ENCODE measurements around the gene KRT6A. TPM values are rescaled to one million over a fixed set of nuclear protein-coding genes. Genes with fewer than 3 reads are reported as not detected.

Gene KRT6A
- total RNA-seq, 1 donor from 2014 or later, result not detected

- no peak for DNase-seq (ENCODE audit: low spot score)
- H3K36me3 Mint-ChIP-seq, result no peaks in the 10 kb centered on the region
These were observed 32.8 kb upstream of the KRT6A start for GRCh38 chr12:52525661-52526499.

GRCh38 chr12:52524898-52525591 lies 32.0 kb upstream of the KRT6A start:
- Mint-ChIP-seq H3K9me3 (no peaks in the 10 kb centered on the region), H3K27me3 (ENCODE audit: insufficient read depth, low read depth) (peaks cover 12% of the 10 kb centered on the region), H3K4me3 (no peak overlapping the region), H3K36me3 (no peaks in the 10 kb centered on the region), H3K4me1 (peaks cover 6% of the 10 kb centered on the region), H3K27ac (no peak overlapping the region)
- Histone ChIP-seq H3K27ac (no peak overlapping the region), H3K9me3 (ENCODE audit: low read depth) (no peaks in the 10 kb centered on the region), H3K4me1 (no peaks in the 10 kb centered on the region), H3F3A (ENCODE audit: low read depth) (no peaks in the 10 kb centered on the region), H3K9ac (no peak overlapping the region), H3K4me3 (no peak overlapping the region), H3K36me3 (no peaks in the 10 kb centered on the region), H2AFZ (replicated peaks) (no peak overlapping the region), H4K20me1 (ENCODE audit: low read depth) (no peaks in the 10 kb centered on the region), H3K4me2 (no peak overlapping the region), H3K27me3 (no peaks in the 10 kb centered on the region), H3K79me2 (ENCODE audit: low read depth) (no peaks in the 10 kb centered on the region)
- TF ChIP-seq EZH2 (IDR thresholded peaks at IDR 0.05), result no peak
- no peak for DNase-seq (ENCODE audit: low spot score)

More at GRCh38 chr12:52525661-52526499, 32.8 kb upstream of the KRT6A start:
- no peaks in the 10 kb centered on the region for H4K20me1 ChIP-seq (ENCODE audit: low read depth)
- no peaks in the 10 kb centered on the region for H3F3A ChIP-seq (ENCODE audit: low read depth)
- TF ChIP-seq EZH2 (IDR thresholded peaks at IDR 0.05) (no peak), EZH2phosphoT487 (IDR thresholded peaks at IDR 0.05) (no peak), CTCF (IDR thresholded peaks at IDR 0.05) (no peak)
- H3K27ac ChIP-seq, result no peak overlapping the region
- no peak overlapping the region for H3K27ac Mint-ChIP-seq
- H3K9me3 ChIP-seq (ENCODE audit: low read depth), result no peaks in the 10 kb centered on the region
- H3K9ac ChIP-seq, result no peak overlapping the region
- no peak overlapping the region for H2AFZ ChIP-seq (replicated peaks)
- H3K4me3 Mint-ChIP-seq, result no peak overlapping the region
- no peaks in the 10 kb centered on the region for H3K79me2 ChIP-seq (ENCODE audit: low read depth)
- H3K9me3 Mint-ChIP-seq, result no peaks in the 10 kb centered on the region
- H3K4me1 Mint-ChIP-seq, result peaks cover 11% of the 10 kb centered on the region
- H3K4me2 ChIP-seq, result no peak overlapping the region
- no peaks in the 10 kb centered on the region for H3K4me1 ChIP-seq
- no peaks in the 10 kb centered on the region for H3K27me3 ChIP-seq
- H3K36me3 ChIP-seq, result no peaks in the 10 kb centered on the region
- H3K27me3 Mint-ChIP-seq (ENCODE audit: insufficient read depth, low read depth), result peaks cover 9% of the 10 kb centered on the region
- no peak overlapping the region for H3K4me3 ChIP-seq

- H3K27me3 ChIP-seq, result no peaks in the 10 kb centered on the region
- no peak overlapping the region for H3K9ac ChIP-seq
- no peaks in the 10 kb centered on the region for H3K79me2 ChIP-seq (ENCODE audit: low read depth)
- peaks cover 12% of the 10 kb centered on the region for H3K27me3 Mint-ChIP-seq (ENCODE audit: insufficient read depth, low read depth)
- H3K27ac ChIP-seq, result no peak overlapping the region
- H3K9me3 ChIP-seq (ENCODE audit: low read depth), result no peaks in the 10 kb centered on the region
- H3K27ac Mint-ChIP-seq, result no peak overlapping the region
- no peak overlapping the region for H3K4me2 ChIP-seq
- no peaks in the 10 kb centered on the region for H3K36me3 ChIP-seq
- H3K4me3 ChIP-seq, result no peak overlapping the region
- H3K9me3 Mint-ChIP-seq, result no peaks in the 10 kb centered on the region
- no peaks in the 10 kb centered on the region for H4K20me1 ChIP-seq (ENCODE audit: low read depth)
- H2AFZ ChIP-seq (replicated peaks), result no peak overlapping the region
- H3K4me1 ChIP-seq, result no peaks in the 10 kb centered on the region
- DNase-seq (ENCODE audit: low spot score), result no peak
- H3F3A ChIP-seq (ENCODE audit: low read depth), result no peaks in the 10 kb centered on the region
- peaks cover 6% of the 10 kb centered on the region for H3K4me1 Mint-ChIP-seq
- no peaks in the 10 kb centered on the region for H3K36me3 Mint-ChIP-seq
- TF ChIP-seq EZH2 (IDR thresholded peaks at IDR 0.05), result no peak
- no peak overlapping the region for H3K4me3 Mint-ChIP-seq
These were observed 31.3 kb upstream of the KRT6A start for GRCh38 chr12:52524241-52524897.

- DNase-seq (ENCODE audit: low spot score), result no peak
- no peaks in the 10 kb centered on the region for H3K36me3 ChIP-seq
- no peak overlapping the region for H3K4me3 Mint-ChIP-seq
These were observed 30.8 kb upstream of the KRT6A start for GRCh38 chr12:52523824-52524223.

More at GRCh38 chr12:52523824-52524223, 30.8 kb upstream of the KRT6A start:
- H3K27ac Mint-ChIP-seq, result no peak overlapping the region
- no peak for TF ChIP-seq EZH2 (IDR thresholded peaks at IDR 0.05)
- no peak for TF ChIP-seq CTCF (IDR thresholded peaks at IDR 0.05)
- TF ChIP-seq EZH2phosphoT487 (IDR thresholded peaks at IDR 0.05), result no peak
- Histone ChIP-seq H3K9me3 (ENCODE audit: low read depth) (no peaks in the 10 kb centered on the region), H3K9ac (no peak overlapping the region), H3K4me1 (no peaks in the 10 kb centered on the region), H3F3A (ENCODE audit: low read depth) (no peaks in the 10 kb centered on the region), H3K4me3 (no peak overlapping the region), H3K27me3 (no peaks in the 10 kb centered on the region), H2AFZ (replicated peaks) (no peak overlapping the region), H3K79me2 (ENCODE audit: low read depth) (no peaks in the 10 kb centered on the region), H4K20me1 (ENCODE audit: low read depth) (no peaks in the 10 kb centered on the region), H3K4me2 (no peak overlapping the region), H3K27ac (no peak overlapping the region)
- peaks cover 12% of the 10 kb centered on the region for H3K27me3 Mint-ChIP-seq (ENCODE audit: insufficient read depth, low read depth)
- H3K4me1 Mint-ChIP-seq, result peaks cover 6% of the 10 kb centered on the region
- H3K36me3 Mint-ChIP-seq, result no peaks in the 10 kb centered on the region
- no peaks in the 10 kb centered on the region for H3K9me3 Mint-ChIP-seq

Measured in neural progenitor cell (in vitro differentiated cells).